NK-92 treated with Interleukin-12 subunit alpha and Interleukin-12 subunit beta, amount 100 ng/mL, for 24 hours (cell line): ENCODE data around the gene VSIR.

Experiments used
- DNase-seq: peaks from one replicate; lab custom pipeline; 2025; lab: John Stamatoyannopoulos, UW

The VSIR gene

GRCh38 chr10:71773221-71773971, at the start of gene VSIR:
TSS of gene VSIR (minus strand) at chr10:71773520. CDS start at chr10:71773439, 81 bp downstream.
- peak; percentile 55 for DNase-seq

GRCh38 chr10:71821909-71822763, 48.8 kb upstream of the VSIR start:
- DNase-seq: peak; percentile 16

GRCh38 chr10:71820966-71821365, 47.6 kb upstream of the VSIR start:
- DNase-seq: no peak

- DNase-seq: no peak
Measured at GRCh38 chr10:71819985-71820384, 46.7 kb upstream of the VSIR start.

- DNase-seq: no peak
Measured at GRCh38 chr10:71819441-71819861, 46.1 kb upstream of the VSIR start.

GRCh38 chr10:71818674-71819260, 45.4 kb upstream of the VSIR start:
- no peak for DNase-seq

GRCh38 chr10:71817831-71818655, 44.7 kb upstream of the VSIR start:
- no peak for DNase-seq

GRCh38 chr10:71816936-71817618, 43.8 kb upstream of the VSIR start:
- no peak for DNase-seq

GRCh38 chr10:71816421-71816851, 43.1 kb upstream of the VSIR start:
- no peak for DNase-seq

- no peak for DNase-seq
Measured at GRCh38 chr10:71815515-71816130, 42.3 kb upstream of the VSIR start.

- no peak for DNase-seq
Measured at GRCh38 chr10:71814922-71815411, 41.6 kb upstream of the VSIR start.

GRCh38 chr10:71812913-71813590, 39.7 kb upstream of the VSIR start:
- no peak for DNase-seq

- peak; percentile 14 for DNase-seq
Measured at GRCh38 chr10:71812016-71812912, 38.9 kb upstream of the VSIR start.

- DNase-seq: no peak
Measured at GRCh38 chr10:71811351-71811750, 38.0 kb upstream of the VSIR start.

- DNase-seq: no peak
Measured at GRCh38 chr10:71810048-71810750, 36.9 kb upstream of the VSIR start.

- no peak for DNase-seq
Measured at GRCh38 chr10:71809628-71810027, 36.3 kb upstream of the VSIR start.

- DNase-seq: no peak
Measured at GRCh38 chr10:71807557-71808510, 34.5 kb upstream of the VSIR start.
